GM21381 (cell line): ENCODE data around the gene PACS1.
"Not testable (repeated sequence)": the region's sequence is repeated elsewhere in the genome, so short reads cannot be mapped to it uniquely, and the experiment has no call there.

ENCODE experiments used
- ATAC-seq: cut with Tn5 transposase; IDR thresholded peaks from one replicate; pipeline ENCODE4 v1.9.1; 2021; ENCODE audit warnings: mild to moderate bottlenecking, moderate library complexity; ENCODE audit not compliant: unreplicated experiment

PACS1 gene

GRCh38 chr11:66069715-66070603, at the start of gene PACS1:
TSS of gene PACS1 (plus strand) at chr11:66070272. CDS start at chr11:66070487, 215 bp downstream.
- peak; percentile 59 for ATAC-seq

GRCh38 chr11:66020618-66021357, 49.3 kb upstream of the PACS1 start:
- ATAC-seq = no peak

GRCh38 chr11:66022401-66023185, 47.5 kb upstream of the PACS1 start:
- no peak for ATAC-seq

GRCh38 chr11:66023186-66023440, 47.0 kb upstream of the PACS1 start:
- ATAC-seq = not testable (repeated sequence)

GRCh38 chr11:66026017-66026529, 44.0 kb upstream of the PACS1 start, which contains the start of gene CATSPER1:
TSS of gene CATSPER1 (minus strand) at chr11:66026479. CDS start at chr11:66026379, 100 bp downstream.
- ATAC-seq = no peak

GRCh38 chr11:66032957-66033735, 36.9 kb upstream of the PACS1 start:
- ATAC-seq = no peak

- no peak for ATAC-seq
These were observed 34.3 kb upstream of the PACS1 start for GRCh38 chr11:66035653-66036333.

GRCh38 chr11:66036334-66036710, 33.8 kb upstream of the PACS1 start:
- ATAC-seq = no peak

GRCh38 chr11:66037327-66037726, 32.7 kb upstream of the PACS1 start:
- no peak for ATAC-seq

- no peak for ATAC-seq
These were observed 30.3 kb upstream of the PACS1 start for GRCh38 chr11:66039765-66040164.

GRCh38 chr11:66042227-66042995, 27.7 kb upstream of the PACS1 start:
- no peak for ATAC-seq

- no peak for ATAC-seq
These were observed 26.8 kb upstream of the PACS1 start for GRCh38 chr11:66042996-66043906.

- ATAC-seq = no peak
These were observed 25.3 kb upstream of the PACS1 start for GRCh38 chr11:66044757-66045156.

- ATAC-seq = peak; percentile 49
These were observed 24.9 kb upstream of the PACS1 start for GRCh38 chr11:66045177-66045639.

GRCh38 chr11:66046901-66047300, 23.2 kb upstream of the PACS1 start:
- ATAC-seq = no peak

- ATAC-seq = no peak
These were observed 22.3 kb upstream of the PACS1 start for GRCh38 chr11:66047541-66048365.
